ENCODE results near the gene WNK4. TPM values are rescaled to one million over a fixed set of nuclear protein-coding genes. Genes with fewer than 3 reads are reported as not detected.

Gene WNK4
- total RNA-seq, 1 donor from 2014 or later: 5.8 TPM

DNA sequence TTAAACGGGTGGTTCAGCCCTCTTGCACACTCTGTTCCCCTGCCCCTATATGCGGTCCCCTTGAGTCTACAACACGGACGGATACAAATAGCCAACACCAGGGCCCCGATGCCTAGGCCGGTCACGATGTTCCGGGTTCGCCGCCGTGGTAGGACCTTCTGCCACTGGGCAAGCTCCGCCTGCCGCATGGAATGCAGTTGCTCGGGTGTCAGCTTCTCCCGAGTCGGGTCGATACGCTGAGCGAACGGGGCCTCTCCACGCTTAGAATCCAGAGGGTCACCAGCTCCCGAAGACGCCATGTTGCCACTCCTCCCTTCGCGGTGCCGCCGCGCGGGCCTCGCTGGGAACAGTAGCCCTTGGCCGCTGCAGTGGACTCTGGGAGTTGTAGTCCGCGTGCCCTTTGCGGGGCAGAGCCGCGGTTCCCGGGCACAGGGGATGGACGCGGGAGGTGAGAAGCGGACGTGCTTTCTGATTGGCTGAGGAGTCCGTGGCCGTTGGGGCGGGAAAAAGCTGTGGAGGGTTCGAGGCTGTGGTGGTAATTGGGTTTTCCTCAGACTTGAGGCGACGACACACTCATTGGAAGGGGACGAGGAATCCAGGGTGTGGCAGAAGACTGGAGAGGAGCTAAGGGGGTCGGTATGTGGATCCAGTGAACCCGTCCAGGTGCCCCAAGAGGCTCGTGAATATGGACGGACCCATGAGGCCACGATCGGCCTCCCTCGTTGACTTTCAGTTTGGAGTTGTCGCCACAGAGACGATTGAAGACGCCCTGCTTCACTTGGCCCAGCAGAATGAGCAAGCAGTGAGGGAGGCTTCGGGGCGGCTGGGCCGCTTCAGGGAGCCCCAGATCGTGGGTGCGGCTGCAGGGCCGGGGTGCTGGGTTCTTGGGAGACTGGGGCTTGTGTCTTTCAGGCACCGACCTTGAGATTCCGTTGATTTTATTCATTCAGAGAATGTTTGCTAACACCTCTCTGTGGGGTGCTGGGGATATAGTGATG lies 18.3 kb downstream of the WNK4 start, which contains the start of the genes CNTD1 and COA3:
Gene CNTD1, plus strand, starts transcription at position 479 of the 998 bp plus-strand sequence. Its CDS starts 207 bp downstream, at position 686.
Gene COA3, minus strand, starts transcription at position 322 of the 998 bp plus-strand sequence. Its CDS starts 23 bp downstream, at position 299.
- H3K27ac Mint-ChIP-seq: peak within 1 kb of the TSS; percentile 95
- H3K27me3 Mint-ChIP-seq: no peaks in the 10 kb centered on the region
- peak within 1 kb of the TSS; percentile 92 for H3K4me3 Mint-ChIP-seq (ENCODE audit: low read depth)
- peaks cover 22% of the 10 kb centered on the region for H3K4me1 Mint-ChIP-seq (ENCODE audit: low read depth)
- peaks cover 4% of the 10 kb centered on the region for H3K9me3 Mint-ChIP-seq (ENCODE audit: low read depth)
- peaks cover 4% of the 10 kb centered on the region for H3K36me3 Mint-ChIP-seq (ENCODE audit: insufficient read depth)
- TF ChIP-seq, protein P1, sequence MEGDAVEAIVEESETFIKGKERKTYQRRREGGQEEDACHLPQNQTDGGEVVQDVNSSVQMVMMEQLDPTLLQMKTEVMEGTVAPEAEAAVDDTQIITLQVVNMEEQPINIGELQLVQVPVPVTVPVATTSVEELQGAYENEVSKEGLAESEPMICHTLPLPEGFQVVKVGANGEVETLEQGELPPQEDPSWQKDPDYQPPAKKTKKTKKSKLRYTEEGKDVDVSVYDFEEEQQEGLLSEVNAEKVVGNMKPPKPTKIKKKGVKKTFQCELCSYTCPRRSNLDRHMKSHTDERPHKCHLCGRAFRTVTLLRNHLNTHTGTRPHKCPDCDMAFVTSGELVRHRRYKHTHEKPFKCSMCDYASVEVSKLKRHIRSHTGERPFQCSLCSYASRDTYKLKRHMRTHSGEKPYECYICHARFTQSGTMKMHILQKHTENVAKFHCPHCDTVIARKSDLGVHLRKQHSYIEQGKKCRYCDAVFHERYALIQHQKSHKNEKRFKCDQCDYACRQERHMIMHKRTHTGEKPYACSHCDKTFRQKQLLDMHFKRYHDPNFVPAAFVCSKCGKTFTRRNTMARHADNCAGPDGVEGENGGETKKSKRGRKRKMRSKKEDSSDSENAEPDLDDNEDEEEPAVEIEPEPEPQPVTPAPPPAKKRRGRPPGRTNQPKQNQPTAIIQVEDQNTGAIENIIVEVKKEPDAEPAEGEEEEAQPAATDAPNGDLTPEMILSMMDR (IDR thresholded peaks at IDR 0.05; ENCODE audit: unreplicated experiment): peak; percentile 38
- peak; percentile 86 for DNase-seq (ENCODE audit: low spot score, unreplicated experiment)

- TF ChIP-seq, protein P1 (IDR thresholded peaks at IDR 0.05; ENCODE audit: unreplicated experiment): no peak
- DNase-seq (ENCODE audit: low spot score, unreplicated experiment): no peak
- no peak overlapping the region for H3K4me3 Mint-ChIP-seq (ENCODE audit: low read depth)
- peaks cover 2% of the 10 kb centered on the region for H3K36me3 Mint-ChIP-seq (ENCODE audit: insufficient read depth)
- H3K27ac Mint-ChIP-seq: peak overlapping the region; percentile 57
- H3K27me3 Mint-ChIP-seq: no peaks in the 10 kb centered on the region
- peaks cover 22% of the 10 kb centered on the region for H3K4me1 Mint-ChIP-seq (ENCODE audit: low read depth)
- H3K9me3 Mint-ChIP-seq (ENCODE audit: low read depth): peaks cover 4% of the 10 kb centered on the region
Measured at GRCh38 chr17:42803074-42803883, 22.9 kb downstream of the WNK4 start.

DNA sequence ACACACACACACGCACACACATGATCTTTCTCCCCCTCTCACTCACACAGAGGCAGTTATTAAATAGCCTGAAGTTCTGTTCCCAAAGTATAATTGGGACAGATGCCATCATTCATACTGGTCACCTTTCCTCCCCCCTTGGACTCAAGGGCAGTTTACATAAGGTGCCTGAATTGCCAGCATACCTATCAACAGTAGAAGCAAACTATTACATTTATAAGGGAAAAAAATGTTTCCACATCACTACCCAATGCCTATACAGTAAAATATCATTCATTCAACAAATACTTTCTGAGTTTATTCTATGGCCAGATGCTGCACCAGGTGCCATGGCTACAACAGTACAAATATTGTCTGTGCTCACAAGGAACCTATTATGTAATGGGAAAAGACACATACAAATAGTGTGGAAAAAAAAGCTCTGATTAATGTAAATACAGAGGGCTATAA lies 24.5 kb downstream of the WNK4 start:
- no peaks in the 10 kb centered on the region for H3K27me3 Mint-ChIP-seq
- H3K4me1 Mint-ChIP-seq (ENCODE audit: low read depth): peaks cover 18% of the 10 kb centered on the region
- no peaks in the 10 kb centered on the region for H3K9me3 Mint-ChIP-seq (ENCODE audit: low read depth)
- TF ChIP-seq, protein P1 (IDR thresholded peaks at IDR 0.05; ENCODE audit: unreplicated experiment): no peak
- no peak overlapping the region for H3K4me3 Mint-ChIP-seq (ENCODE audit: low read depth)
- no peak for DNase-seq (ENCODE audit: low spot score, unreplicated experiment)
- H3K27ac Mint-ChIP-seq: peak overlapping the region; percentile 60
- H3K36me3 Mint-ChIP-seq (ENCODE audit: insufficient read depth): no peaks in the 10 kb centered on the region

DNA sequence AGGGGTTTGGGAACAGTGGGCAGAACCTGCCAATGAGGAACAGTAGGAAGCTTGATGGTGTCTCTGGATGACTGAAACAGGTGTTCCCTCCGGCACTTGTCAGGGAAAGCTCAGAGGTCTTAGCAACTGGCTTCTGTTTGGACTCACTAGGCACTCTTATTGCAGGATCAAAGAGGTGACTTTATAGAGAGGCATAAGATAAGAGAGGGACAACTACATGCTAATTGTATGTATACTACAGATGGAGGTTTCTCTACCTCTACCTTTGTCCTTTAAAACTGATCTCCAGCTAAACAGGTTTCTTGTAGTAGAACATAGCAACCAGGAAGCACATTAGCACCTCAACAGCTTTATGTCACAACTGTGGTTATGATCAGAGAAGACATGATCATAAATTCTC lies 25.8 kb downstream of the WNK4 start:
- DNase-seq (ENCODE audit: low spot score, unreplicated experiment): no peak
- Mint-ChIP-seq H3K4me1 (ENCODE audit: low read depth) (peaks cover 18% of the 10 kb centered on the region), H3K36me3 (ENCODE audit: insufficient read depth) (peaks cover 5% of the 10 kb centered on the region), H3K27ac (no peak overlapping the region), H3K27me3 (no peaks in the 10 kb centered on the region), H3K9me3 (ENCODE audit: low read depth) (no peaks in the 10 kb centered on the region), H3K4me3 (ENCODE audit: low read depth) (no peak overlapping the region)
- TF ChIP-seq, protein P1 (IDR thresholded peaks at IDR 0.05; ENCODE audit: unreplicated experiment): no peak

DNA sequence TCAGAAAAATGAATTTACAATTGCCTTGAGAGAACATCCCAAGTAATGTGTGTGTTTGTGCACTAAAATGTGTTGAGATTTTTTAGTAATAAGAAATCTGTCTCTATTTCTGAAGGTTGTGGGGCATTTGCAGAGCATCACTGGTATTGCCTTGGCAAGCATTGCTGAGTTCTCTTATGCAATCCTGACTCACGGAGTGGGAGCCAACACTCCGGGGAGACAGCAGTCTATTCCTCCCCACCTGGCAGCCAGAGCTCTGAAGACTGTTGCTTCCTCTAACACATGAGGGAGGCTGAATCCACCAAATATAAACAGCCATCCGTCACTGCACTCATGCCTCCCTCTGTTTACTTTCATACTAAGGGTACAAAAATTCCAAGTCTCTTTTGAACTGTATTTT lies 28.8 kb downstream of the WNK4 start:
- TF ChIP-seq, protein P1 (IDR thresholded peaks at IDR 0.05; ENCODE audit: unreplicated experiment): no peak
- no peak overlapping the region for H3K27ac Mint-ChIP-seq
- H3K4me1 Mint-ChIP-seq (ENCODE audit: low read depth): peaks cover 8% of the 10 kb centered on the region
- no peaks in the 10 kb centered on the region for H3K9me3 Mint-ChIP-seq (ENCODE audit: low read depth)
- peaks cover 13% of the 10 kb centered on the region for H3K36me3 Mint-ChIP-seq (ENCODE audit: insufficient read depth)
- H3K4me3 Mint-ChIP-seq (ENCODE audit: low read depth): no peak overlapping the region
- DNase-seq (ENCODE audit: low spot score, unreplicated experiment): no peak
- no peaks in the 10 kb centered on the region for H3K27me3 Mint-ChIP-seq

All from progenitor cell of endocrine pancreas (in vitro differentiated cells).